HepG2 (cell line): ENCODE measurements around the gene ISY1. TPM values are rescaled to one million over a fixed set of nuclear protein-coding genes. Genes with fewer than 3 reads are reported as not detected.

ENCODE experiments used
- DPF2 ChIP-seq: sonication (generic); formaldehyde crosslinking; IDR thresholded peaks from 2 replicates; pipeline ENCODE4 v1.4.0; 2020; ENCODE audit warnings: mild to moderate bottlenecking, low read depth, missing genetic modification reagents, borderline replicate concordance
- FOSL1 ChIP-seq: sonication (generic); formaldehyde crosslinking; IDR thresholded peaks from 2 replicates; pipeline ENCODE4 v1.9.0; 2021; ENCODE audit warnings: missing genetic modification reagents, borderline replicate concordance
- GPN1 ChIP-seq: sonication (generic); formaldehyde crosslinking; IDR thresholded peaks from 2 replicates; pipeline ENCODE4 v1.5.1; 2020; ENCODE audit warnings: missing genetic modification reagents, borderline replicate concordance
- HES4 ChIP-seq: sonication (generic); formaldehyde crosslinking; IDR thresholded peaks from 2 replicates; pipeline ENCODE4 v1.9.0; 2021; ENCODE audit warnings: mild to moderate bottlenecking, missing genetic modification reagents, borderline replicate concordance
- ISL2 ChIP-seq: sonication (generic); formaldehyde crosslinking; IDR thresholded peaks from 2 replicates; pipeline ENCODE4 v1.5.0; 2020; ENCODE audit warnings: missing genetic modification reagents
- MTERF4 ChIP-seq: sonication (generic); formaldehyde crosslinking; IDR thresholded peaks from 2 replicates; pipeline ENCODE4 v1.8.0; 2023; ENCODE audit warnings: mild to moderate bottlenecking, missing genetic modification reagents
- NFIC ChIP-seq: IDR thresholded peaks from 2 replicates; pipeline ENCODE4 v1.6.1; 2012; ENCODE audit warnings: mild to moderate bottlenecking, low read length, inconsistent platforms
- PAX8 ChIP-seq: sonication (generic); formaldehyde crosslinking; IDR thresholded peaks from 2 replicates; pipeline ENCODE4 v1.8.0; 2022; ENCODE audit warnings: mild to moderate bottlenecking, missing genetic modification reagents, borderline replicate concordance
- PRPF4 ChIP-seq: fragments of 200-400 bp; formaldehyde crosslinking; IDR thresholded peaks from 2 replicates; pipeline ENCODE4 v1.6.1; 2016; ENCODE audit warnings: low read length, low read depth; ENCODE audit not compliant: poor library complexity, severe bottlenecking
- RFXAP ChIP-seq: sonication (generic); formaldehyde crosslinking; IDR thresholded peaks from 2 replicates; pipeline ENCODE4 v1.4.0; 2020; ENCODE audit warnings: missing genetic modification reagents, borderline replicate concordance
- SAFB2 ChIP-seq: sonication (generic); formaldehyde crosslinking; IDR thresholded peaks from 2 replicates; pipeline ENCODE4 v1.5.1; 2020; ENCODE audit warnings: missing genetic modification reagents, low read depth, mild to moderate bottlenecking, borderline replicate concordance
- SOX5 ChIP-seq: IDR thresholded peaks from 2 replicates; pipeline ENCODE4 v1.6.1; 2016; ENCODE audit warnings: borderline replicate concordance
- U2AF2 ChIP-seq: fragments of 200-400 bp; formaldehyde crosslinking; IDR thresholded peaks from 2 replicates; pipeline ENCODE4 v1.6.1; 2017; ENCODE audit warnings: low read depth, mild to moderate bottlenecking, low read length
- YY1 ChIP-seq: IDR thresholded peaks from 2 replicates; pipeline ENCODE4 v1.6.1; 2011; ENCODE audit warnings: low read length, low read depth, moderate library complexity, mild to moderate bottlenecking; ENCODE audit not compliant: insufficient read depth, insufficient replicate concordance
- ZBTB7A ChIP-seq: sonication (generic); formaldehyde crosslinking; IDR thresholded peaks from 2 replicates; pipeline ENCODE4 v1.8.0; 2022; ENCODE audit warnings: mild to moderate bottlenecking, missing genetic modification reagents
- ZNF180 ChIP-seq: sonication (generic); formaldehyde crosslinking; IDR thresholded peaks from 2 replicates; pipeline ENCODE4 v1.4.0; 2020; ENCODE audit warnings: low read depth, missing genetic modification reagents, borderline replicate concordance
- ZNF20 ChIP-seq: sonication (generic); formaldehyde crosslinking; IDR thresholded peaks from 2 replicates; pipeline ENCODE4 v1.4.0; 2020; ENCODE audit warnings: mild to moderate bottlenecking, moderate library complexity, missing genetic modification reagents
- ZNF556 ChIP-seq: sonication (generic); formaldehyde crosslinking; IDR thresholded peaks from 2 replicates; pipeline ENCODE4 v1.4.0; 2020; ENCODE audit warnings: mild to moderate bottlenecking, missing genetic modification reagents, borderline replicate concordance
- polyA plus RNA-seq, 8 experiments: library from polyadenylated mRNA; depleted of rRNA in 3 of 8; stranded (reverse) in 7 of 8; unstranded in 1 of 8; fragments of >200 nt; fragmentation: Illumina TruSeq in 4 of 8; extraction: Trizol in 4 of 8; gene quantifications; 2 replicates each; pipeline versions ENCODE4 v1.2.1 to v1.2.3, GENCODE V29; 2011 to 2016; ENCODE audit warnings: low read depth in 4 of 8, missing spikeins in 1 of 8, mixed read lengths in 1 of 8; ENCODE audit not compliant: insufficient read depth in 1 of 8
- total RNA-seq, 5 experiments: library from RNA; depleted of rRNA; stranded (reverse); fragments of >200 nt; fragmentation: Illumina TruSeq; extraction: Trizol; gene quantifications; 2 replicates each; pipeline ENCODE4 v1.2.3, GENCODE V29; 2016; ENCODE audit warnings: low read depth in 1 of 5
- TF ChIP-seq, protein P1 (sequence below): sonication (generic); formaldehyde crosslinking; IDR thresholded peaks from 2 replicates; pipeline ENCODE4 v1.4.0; 2020; ENCODE audit warnings: missing genetic modification reagents
- TF ChIP-seq, protein P2 (sequence below): sonication (generic); formaldehyde crosslinking; conservative IDR thresholded peaks from 2 replicates; pipeline ENCODE4 v1.4.0; 2020; ENCODE audit warnings: missing genetic modification reagents
- TF ChIP-seq, protein P3 (sequence below): sonication (generic); formaldehyde crosslinking; IDR thresholded peaks from 2 replicates; pipeline ENCODE4 v1.4.0; 2020; ENCODE audit warnings: missing genetic modification reagents

ISY1 gene
- total and polyA plus RNA-seq, 2 of the 13 experiments (the other 11 are each of a cell fraction or from before 2014, with no cell fraction given), result 21.0 to 39.1 TPM

- peak; percentile 83; the same call in 1 of the 2 replicates for TF ChIP-seq SAFB2
- TF ChIP-seq RFXAP (CRISPR knock-in tag), result 0 out of 2 replicates have a peak, but pooled peaks have one; percentile 41
- TF ChIP-seq PRPF4, result no peak
- TF ChIP-seq ZBTB7A (CRISPR knock-in tag), result no peak
- TF ChIP-seq, protein P1, sequence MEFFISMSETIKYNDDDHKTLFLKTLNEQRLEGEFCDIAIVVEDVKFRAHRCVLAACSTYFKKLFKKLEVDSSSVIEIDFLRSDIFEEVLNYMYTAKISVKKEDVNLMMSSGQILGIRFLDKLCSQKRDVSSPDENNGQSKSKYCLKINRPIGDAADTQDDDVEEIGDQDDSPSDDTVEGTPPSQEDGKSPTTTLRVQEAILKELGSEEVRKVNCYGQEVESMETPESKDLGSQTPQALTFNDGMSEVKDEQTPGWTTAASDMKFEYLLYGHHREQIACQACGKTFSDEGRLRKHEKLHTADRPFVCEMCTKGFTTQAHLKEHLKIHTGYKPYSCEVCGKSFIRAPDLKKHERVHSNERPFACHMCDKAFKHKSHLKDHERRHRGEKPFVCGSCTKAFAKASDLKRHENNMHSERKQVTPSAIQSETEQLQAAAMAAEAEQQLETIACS (CRISPR knock-in tag), result no peak
- TF ChIP-seq SOX5 (CRISPR knock-in tag), result peak; percentile 80
- peak; percentile 81; the same call in 1 of the 2 replicates for TF ChIP-seq DPF2 (CRISPR knock-in tag)
- no peak for TF ChIP-seq GPN1
- TF ChIP-seq U2AF2, result no peak
- peak; percentile 55; the same call in 1 of the 2 replicates for TF ChIP-seq ZNF556 (CRISPR knock-in tag)
- TF ChIP-seq ZNF180 (CRISPR knock-in tag), result no peak
- no peak for TF ChIP-seq YY1
- TF ChIP-seq, protein P2, sequence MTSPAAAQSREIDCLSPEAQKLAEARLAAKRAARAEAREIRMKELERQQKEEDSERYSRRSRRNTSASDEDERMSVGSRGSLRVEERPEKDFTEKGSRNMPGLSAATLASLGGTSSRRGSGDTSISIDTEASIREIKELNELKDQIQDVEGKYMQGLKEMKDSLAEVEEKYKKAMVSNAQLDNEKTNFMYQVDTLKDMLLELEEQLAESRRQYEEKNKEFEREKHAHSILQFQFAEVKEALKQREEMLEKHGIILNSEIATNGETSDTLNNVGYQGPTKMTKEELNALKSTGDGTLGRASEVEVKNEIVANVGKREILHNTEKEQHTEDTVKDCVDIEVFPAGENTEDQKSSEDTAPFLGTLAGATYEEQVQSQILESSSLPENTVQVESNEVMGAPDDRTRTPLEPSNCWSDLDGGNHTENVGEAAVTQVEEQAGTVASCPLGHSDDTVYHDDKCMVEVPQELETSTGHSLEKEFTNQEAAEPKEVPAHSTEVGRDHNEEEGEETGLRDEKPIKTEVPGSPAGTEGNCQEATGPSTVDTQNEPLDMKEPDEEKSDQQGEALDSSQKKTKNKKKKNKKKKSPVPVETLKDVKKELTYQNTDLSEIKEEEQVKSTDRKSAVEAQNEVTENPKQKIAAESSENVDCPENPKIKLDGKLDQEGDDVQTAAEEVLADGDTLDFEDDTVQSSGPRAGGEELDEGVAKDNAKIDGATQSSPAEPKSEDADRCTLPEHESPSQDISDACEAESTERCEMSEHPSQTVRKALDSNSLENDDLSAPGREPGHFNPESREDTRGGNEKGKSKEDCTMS (CRISPR knock-in tag), result no peak
- TF ChIP-seq HES4 (CRISPR knock-in tag), result no peak
- TF ChIP-seq PAX8 (CRISPR knock-in tag), result no peak
- no peak for TF ChIP-seq ZNF20
- TF ChIP-seq MTERF4 (CRISPR knock-in tag), result no peak
- no peak for TF ChIP-seq NFIC
- peak; percentile 66 for TF ChIP-seq ISL2 (CRISPR knock-in tag)
- TF ChIP-seq, protein P3, sequence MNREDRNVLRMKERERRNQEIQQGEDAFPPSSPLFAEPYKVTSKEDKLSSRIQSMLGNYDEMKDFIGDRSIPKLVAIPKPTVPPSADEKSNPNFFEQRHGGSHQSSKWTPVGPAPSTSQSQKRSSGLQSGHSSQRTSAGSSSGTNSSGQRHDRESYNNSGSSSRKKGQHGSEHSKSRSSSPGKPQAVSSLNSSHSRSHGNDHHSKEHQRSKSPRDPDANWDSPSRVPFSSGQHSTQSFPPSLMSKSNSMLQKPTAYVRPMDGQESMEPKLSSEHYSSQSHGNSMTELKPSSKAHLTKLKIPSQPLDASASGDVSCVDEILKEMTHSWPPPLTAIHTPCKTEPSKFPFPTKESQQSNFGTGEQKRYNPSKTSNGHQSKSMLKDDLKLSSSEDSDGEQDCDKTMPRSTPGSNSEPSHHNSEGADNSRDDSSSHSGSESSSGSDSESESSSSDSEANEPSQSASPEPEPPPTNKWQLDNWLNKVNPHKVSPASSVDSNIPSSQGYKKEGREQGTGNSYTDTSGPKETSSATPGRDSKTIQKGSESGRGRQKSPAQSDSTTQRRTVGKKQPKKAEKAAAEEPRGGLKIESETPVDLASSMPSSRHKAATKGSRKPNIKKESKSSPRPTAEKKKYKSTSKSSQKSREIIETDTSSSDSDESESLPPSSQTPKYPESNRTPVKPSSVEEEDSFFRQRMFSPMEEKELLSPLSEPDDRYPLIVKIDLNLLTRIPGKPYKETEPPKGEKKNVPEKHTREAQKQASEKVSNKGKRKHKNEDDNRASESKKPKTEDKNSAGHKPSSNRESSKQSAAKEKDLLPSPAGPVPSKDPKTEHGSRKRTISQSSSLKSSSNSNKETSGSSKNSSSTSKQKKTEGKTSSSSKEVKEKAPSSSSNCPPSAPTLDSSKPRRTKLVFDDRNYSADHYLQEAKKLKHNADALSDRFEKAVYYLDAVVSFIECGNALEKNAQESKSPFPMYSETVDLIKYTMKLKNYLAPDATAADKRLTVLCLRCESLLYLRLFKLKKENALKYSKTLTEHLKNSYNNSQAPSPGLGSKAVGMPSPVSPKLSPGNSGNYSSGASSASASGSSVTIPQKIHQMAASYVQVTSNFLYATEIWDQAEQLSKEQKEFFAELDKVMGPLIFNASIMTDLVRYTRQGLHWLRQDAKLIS (CRISPR knock-in tag), result peak; percentile 43; the same call in 1 of the 2 replicates
- TF ChIP-seq FOSL1, result no peak
Measured at GRCh38 chr3:129119365-129120100, 41.3 kb downstream of the ISY1 start (continued).
